Measurements from ENCODE around the gene DUSP28. TPM values are rescaled to one million over a fixed set of nuclear protein-coding genes. Genes with fewer than 3 reads are reported as not detected.

DUSP28 gene
- total and polyA plus RNA-seq, 10 of the 15 experiments (the other 5 are each of a cell fraction or from before 2014, with no cell fraction given) = 2.5 to 12.5 (median 6.4) TPM

DNA sequence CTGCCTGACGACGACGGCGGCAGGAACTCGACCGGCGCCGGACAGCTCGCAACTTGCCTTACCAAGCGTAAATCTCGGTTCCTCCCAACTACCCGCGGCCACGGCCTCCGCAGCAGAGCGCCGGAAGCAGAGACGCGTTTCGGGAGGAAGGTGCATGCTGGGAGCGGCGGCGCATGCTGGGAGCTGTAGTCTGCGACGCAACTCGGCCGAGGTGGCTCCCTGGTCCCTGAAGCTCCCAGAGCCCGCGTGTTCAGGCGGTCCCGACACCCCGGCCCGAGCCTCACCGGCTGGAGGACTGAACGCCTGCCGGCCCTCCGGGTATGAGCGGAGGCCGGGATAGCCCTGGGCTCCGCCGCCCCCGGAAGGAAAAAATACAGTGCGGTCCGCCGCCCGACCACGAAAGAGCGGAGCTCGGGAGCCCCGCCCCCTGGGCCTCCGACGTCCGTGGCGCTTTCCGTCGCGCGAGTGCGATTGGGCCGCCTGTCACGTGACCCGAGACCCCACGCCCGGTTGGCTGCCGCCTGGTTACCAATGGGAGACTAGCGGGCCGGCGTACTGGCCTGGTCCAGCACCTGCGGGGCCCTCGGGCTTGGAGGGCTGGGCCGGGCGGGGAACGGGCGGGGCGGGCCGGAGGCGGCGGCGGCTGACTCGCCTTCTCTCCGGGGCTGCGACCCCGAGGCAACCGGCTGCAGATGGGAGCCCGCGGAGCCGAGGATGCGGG is 26.2 kb downstream of the DUSP28 start, which contains the start of gene CAPN10 (continued):
- TF ChIP-seq SIN3A (IDR thresholded peaks at IDR 0.05; ENCODE audit: low read depth, low read length) = peak; percentile 70; the same call in 1 of the 2 replicates
- TF ChIP-seq DPF2 (IDR thresholded peaks at IDR 0.05) = peak; percentile 54
- no peak for TF ChIP-seq CEBPB (IDR thresholded peaks at IDR 0.05; ENCODE audit: borderline replicate concordance in 1 of 2, low read depth in 2 of 2, low read length in 2 of 2)
- peak; percentile 94 for TF ChIP-seq SIX5 (IDR thresholded peaks at IDR 0.05; ENCODE audit: low read depth, low read length, severe bottlenecking)
- peak; percentile 63; the same call in 1 of the 2 replicates for TF ChIP-seq TCF12 (IDR thresholded peaks at IDR 0.05; ENCODE audit: low read depth, low read length)
- TF ChIP-seq NR2C1 (IDR thresholded peaks at IDR 0.05) = peak; percentile 93
- peak; percentile 98 for TF ChIP-seq HCFC1 (IDR thresholded peaks at IDR 0.05; ENCODE audit: low read length)
- no peak for TF ChIP-seq FOS (IDR thresholded peaks at IDR 0.05; ENCODE audit: borderline replicate concordance, extremely low read depth, insufficient read length)
- no peak; the same call in 1 of the 2 replicates for TF ChIP-seq POLR2AphosphoS2 (IDR thresholded peaks at IDR 0.05; ENCODE audit: low read depth, low read length)
- no peak for TF ChIP-seq RBBP5 (conservative IDR thresholded peaks at IDR 0.05)
- TF ChIP-seq NFYB (IDR thresholded peaks at IDR 0.05; ENCODE audit: insufficient read depth, low read depth, low read length) = peak; percentile 83
- TF ChIP-seq JUND (IDR thresholded peaks at IDR 0.05; ENCODE audit: low read depth, low read length) = no peak
- 0 out of 2 replicates have a peak, but pooled peaks have one; percentile 66 for TF ChIP-seq IRF4 (IDR thresholded peaks at IDR 0.05; ENCODE audit: low read depth, low read length)
- TF ChIP-seq CBFB (IDR thresholded peaks at IDR 0.05; ENCODE audit: low read depth) = peak; percentile 42; the same call in 1 of the 2 replicates
- TF ChIP-seq, protein P1, sequence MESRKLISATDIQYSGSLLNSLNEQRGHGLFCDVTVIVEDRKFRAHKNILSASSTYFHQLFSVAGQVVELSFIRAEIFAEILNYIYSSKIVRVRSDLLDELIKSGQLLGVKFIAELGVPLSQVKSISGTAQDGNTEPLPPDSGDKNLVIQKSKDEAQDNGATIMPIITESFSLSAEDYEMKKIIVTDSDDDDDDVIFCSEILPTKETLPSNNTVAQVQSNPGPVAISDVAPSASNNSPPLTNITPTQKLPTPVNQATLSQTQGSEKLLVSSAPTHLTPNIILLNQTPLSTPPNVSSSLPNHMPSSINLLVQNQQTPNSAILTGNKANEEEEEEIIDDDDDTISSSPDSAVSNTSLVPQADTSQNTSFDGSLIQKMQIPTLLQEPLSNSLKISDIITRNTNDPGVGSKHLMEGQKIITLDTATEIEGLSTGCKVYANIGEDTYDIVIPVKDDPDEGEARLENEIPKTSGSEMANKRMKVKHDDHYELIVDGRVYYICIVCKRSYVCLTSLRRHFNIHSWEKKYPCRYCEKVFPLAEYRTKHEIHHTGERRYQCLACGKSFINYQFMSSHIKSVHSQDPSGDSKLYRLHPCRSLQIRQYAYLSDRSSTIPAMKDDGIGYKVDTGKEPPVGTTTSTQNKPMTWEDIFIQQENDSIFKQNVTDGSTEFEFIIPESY (IDR thresholded peaks at IDR 0.05) = no peak
- TF ChIP-seq, protein P2, sequence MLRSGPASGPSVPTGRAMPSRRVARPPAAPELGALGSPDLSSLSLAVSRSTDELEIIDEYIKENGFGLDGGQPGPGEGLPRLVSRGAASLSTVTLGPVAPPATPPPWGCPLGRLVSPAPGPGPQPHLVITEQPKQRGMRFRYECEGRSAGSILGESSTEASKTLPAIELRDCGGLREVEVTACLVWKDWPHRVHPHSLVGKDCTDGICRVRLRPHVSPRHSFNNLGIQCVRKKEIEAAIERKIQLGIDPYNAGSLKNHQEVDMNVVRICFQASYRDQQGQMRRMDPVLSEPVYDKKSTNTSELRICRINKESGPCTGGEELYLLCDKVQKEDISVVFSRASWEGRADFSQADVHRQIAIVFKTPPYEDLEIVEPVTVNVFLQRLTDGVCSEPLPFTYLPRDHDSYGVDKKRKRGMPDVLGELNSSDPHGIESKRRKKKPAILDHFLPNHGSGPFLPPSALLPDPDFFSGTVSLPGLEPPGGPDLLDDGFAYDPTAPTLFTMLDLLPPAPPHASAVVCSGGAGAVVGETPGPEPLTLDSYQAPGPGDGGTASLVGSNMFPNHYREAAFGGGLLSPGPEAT (IDR thresholded peaks at IDR 0.05; ENCODE audit: low read depth) = peak; percentile 72
- peak; percentile 11 to 25; a peak in 1 of 4 replicates for TF ChIP-seq IKZF2 (IDR thresholded peaks at IDR 0.05)
- no peak for TF ChIP-seq NR2C2 (IDR thresholded peaks at IDR 0.05; ENCODE audit: borderline replicate concordance, control insufficient read depth, insufficient read length, low read depth)
- TF ChIP-seq ZSCAN29 (IDR thresholded peaks at IDR 0.05) = no peak
- TF ChIP-seq, protein P3, sequence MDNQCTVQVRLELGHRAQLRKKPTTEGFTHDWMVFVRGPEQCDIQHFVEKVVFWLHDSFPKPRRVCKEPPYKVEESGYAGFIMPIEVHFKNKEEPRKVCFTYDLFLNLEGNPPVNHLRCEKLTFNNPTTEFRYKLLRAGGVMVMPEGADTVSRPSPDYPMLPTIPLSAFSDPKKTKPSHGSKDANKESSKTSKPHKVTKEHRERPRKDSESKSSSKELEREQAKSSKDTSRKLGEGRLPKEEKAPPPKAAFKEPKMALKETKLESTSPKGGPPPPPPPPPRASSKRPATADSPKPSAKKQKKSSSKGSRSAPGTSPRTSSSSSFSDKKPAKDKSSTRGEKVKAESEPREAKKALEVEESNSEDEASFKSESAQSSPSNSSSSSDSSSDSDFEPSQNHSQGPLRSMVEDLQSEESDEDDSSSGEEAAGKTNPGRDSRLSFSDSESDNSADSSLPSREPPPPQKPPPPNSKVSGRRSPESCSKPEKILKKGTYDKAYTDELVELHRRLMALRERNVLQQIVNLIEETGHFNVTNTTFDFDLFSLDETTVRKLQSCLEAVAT (IDR thresholded peaks at IDR 0.05) = no peak
- TF ChIP-seq HDGF (IDR thresholded peaks at IDR 0.05) = peak; percentile 81; the same call in 1 of the 2 replicates
- TF ChIP-seq, protein P4, sequence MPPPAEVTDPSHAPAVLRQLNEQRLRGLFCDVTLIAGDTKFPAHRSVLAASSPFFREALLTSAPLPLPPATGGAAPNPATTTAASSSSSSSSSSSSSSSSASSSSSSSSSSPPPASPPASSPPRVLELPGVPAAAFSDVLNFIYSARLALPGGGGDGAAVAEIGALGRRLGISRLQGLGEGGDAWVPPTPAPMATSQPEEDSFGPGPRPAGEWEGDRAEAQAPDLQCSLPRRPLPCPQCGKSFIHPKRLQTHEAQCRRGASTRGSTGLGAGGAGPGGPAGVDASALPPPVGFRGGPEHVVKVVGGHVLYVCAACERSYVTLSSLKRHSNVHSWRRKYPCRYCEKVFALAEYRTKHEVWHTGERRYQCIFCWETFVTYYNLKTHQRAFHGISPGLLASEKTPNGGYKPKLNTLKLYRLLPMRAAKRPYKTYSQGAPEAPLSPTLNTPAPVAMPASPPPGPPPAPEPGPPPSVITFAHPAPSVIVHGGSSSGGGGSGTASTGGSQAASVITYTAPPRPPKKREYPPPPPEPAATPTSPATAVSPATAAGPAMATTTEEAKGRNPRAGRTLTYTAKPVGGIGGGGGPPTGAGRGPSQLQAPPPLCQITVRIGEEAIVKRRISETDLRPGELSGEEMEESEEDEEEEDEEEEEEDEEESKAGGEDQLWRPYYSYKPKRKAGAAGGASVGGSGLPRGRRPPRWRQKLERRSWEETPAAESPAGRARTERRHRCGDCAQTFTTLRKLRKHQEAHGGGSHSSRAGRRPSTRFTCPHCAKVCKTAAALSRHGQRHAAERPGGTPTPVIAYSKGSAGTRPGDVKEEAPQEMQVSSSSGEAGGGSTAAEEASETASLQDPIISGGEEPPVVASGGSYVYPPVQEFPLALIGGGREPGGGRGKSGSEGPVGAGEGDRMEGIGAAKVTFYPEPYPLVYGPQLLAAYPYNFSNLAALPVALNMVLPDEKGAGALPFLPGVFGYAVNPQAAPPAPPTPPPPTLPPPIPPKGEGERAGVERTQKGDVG (CRISPR knock-in tag; IDR thresholded peaks at IDR 0.05) = peak; percentile 95
- no peak for TF ChIP-seq ZNF24 (IDR thresholded peaks at IDR 0.05)
